ENCODE results near the gene CHTOP.

Gene CHTOP

GRCh38 chr1:153626477-153626903 is 7.4 kb upstream of the CHTOP start:
- peak overlapping the region; percentile 45; the same call in 1 of the 2 replicates for H3K4me2 ChIP-seq (ENCODE audit: low read length)
- no peaks in the 10 kb centered on the region for H3F3A ChIP-seq (ENCODE audit: insufficient read depth, low read length)
- H3K27ac ChIP-seq (ENCODE audit: low read depth, low read length, poor library complexity, severe bottlenecking) = no peak overlapping the region
- H3K79me2 ChIP-seq (ENCODE audit: insufficient read depth, low read length) = no peaks in the 10 kb centered on the region
- H3K36me3 ChIP-seq (ENCODE audit: insufficient read depth, low read length) = no peaks in the 10 kb centered on the region
- H3K9me2 ChIP-seq (ENCODE audit: low read depth, low read length) = no peaks in the 10 kb centered on the region
- no peaks in the 10 kb centered on the region for H3K9me3 ChIP-seq (ENCODE audit: low read length)
- no peak overlapping the region for H2AFZ ChIP-seq (ENCODE audit: low read length)
- no peak for TF ChIP-seq CTCF (IDR thresholded peaks at IDR 0.05; ENCODE audit: low read length)
- TF ChIP-seq EZH2 (IDR thresholded peaks at IDR 0.05; ENCODE audit: borderline replicate concordance, low read length) = no peak
- no peaks in the 10 kb centered on the region for H4K20me1 ChIP-seq (ENCODE audit: insufficient read depth, low read length)
- H3K27me3 ChIP-seq (ENCODE audit: insufficient read depth, low read length) = no peaks in the 10 kb centered on the region
- no peak overlapping the region for H3K4me3 ChIP-seq (ENCODE audit: low read depth, low read length, poor library complexity, severe bottlenecking)
- peaks cover 24% of the 10 kb centered on the region for H3K4me1 ChIP-seq (ENCODE audit: insufficient read depth, low read length, severe bottlenecking)
- H3K9ac ChIP-seq (ENCODE audit: low read length) = peak overlapping the region; percentile 46; the same call in 1 of the 2 replicates

GRCh38 chr1:153626904-153627714 is 6.8 kb upstream of the CHTOP start, which contains the start of gene S100A13:
Gene S100A13 (minus strand): TSS chr1:153627505. CDS start chr1:153626472, 1,033 bp downstream.
- peak within 1 kb of the TSS; percentile 40 for H3K4me3 ChIP-seq (ENCODE audit: low read depth, low read length, poor library complexity, severe bottlenecking)
- peak within 1 kb of the TSS; percentile 46; the same call in 1 of the 2 replicates for H3K9ac ChIP-seq (ENCODE audit: low read length)
- H3F3A ChIP-seq (ENCODE audit: insufficient read depth, low read length) = no peaks in the 10 kb centered on the region
- H3K4me2 ChIP-seq (ENCODE audit: low read length) = peak within 1 kb of the TSS; percentile 45
- H3K27me3 ChIP-seq (ENCODE audit: insufficient read depth, low read length) = no peaks in the 10 kb centered on the region
- no peaks in the 10 kb centered on the region for H3K9me3 ChIP-seq (ENCODE audit: low read length)
- H3K79me2 ChIP-seq (ENCODE audit: insufficient read depth, low read length) = no peaks in the 10 kb centered on the region
- TF ChIP-seq EZH2 (IDR thresholded peaks at IDR 0.05; ENCODE audit: borderline replicate concordance, low read length) (no peak), CTCF (IDR thresholded peaks at IDR 0.05; ENCODE audit: low read length) (peak; percentile 81)
- no peak within 1 kb of the TSS for H2AFZ ChIP-seq (ENCODE audit: low read length)
- no peaks in the 10 kb centered on the region for H3K9me2 ChIP-seq (ENCODE audit: low read depth, low read length)
- no peaks in the 10 kb centered on the region for H4K20me1 ChIP-seq (ENCODE audit: insufficient read depth, low read length)
- H3K27ac ChIP-seq (ENCODE audit: low read depth, low read length, poor library complexity, severe bottlenecking) = no peak within 1 kb of the TSS
- peaks cover 24% of the 10 kb centered on the region for H3K4me1 ChIP-seq (ENCODE audit: insufficient read depth, low read length, severe bottlenecking)
- H3K36me3 ChIP-seq (ENCODE audit: insufficient read depth, low read length) = no peaks in the 10 kb centered on the region

- 0 out of 2 replicates have a peak, but pooled peaks cover 3% of the 10 kb centered on the region for H3K36me3 ChIP-seq (ENCODE audit: insufficient read depth, low read length)
- H3K4me1 ChIP-seq (ENCODE audit: insufficient read depth, low read length, severe bottlenecking) = peaks cover 18% of the 10 kb centered on the region
- no peak within 1 kb of the TSS for H3K27ac ChIP-seq (ENCODE audit: low read depth, low read length, poor library complexity, severe bottlenecking)
- H3K9me2 ChIP-seq (ENCODE audit: low read depth, low read length) = no peaks in the 10 kb centered on the region
- no peaks in the 10 kb centered on the region for H4K20me1 ChIP-seq (ENCODE audit: insufficient read depth, low read length)
- no peaks in the 10 kb centered on the region for H3K79me2 ChIP-seq (ENCODE audit: insufficient read depth, low read length)
- no peak within 1 kb of the TSS for H2AFZ ChIP-seq (ENCODE audit: low read length)
- H3K9me3 ChIP-seq (ENCODE audit: low read length) = no peaks in the 10 kb centered on the region
- H3F3A ChIP-seq (ENCODE audit: insufficient read depth, low read length) = no peaks in the 10 kb centered on the region
- peak within 1 kb of the TSS; percentile 40 for H3K4me3 ChIP-seq (ENCODE audit: low read depth, low read length, poor library complexity, severe bottlenecking)
- peak within 1 kb of the TSS; percentile 46; the same call in 1 of the 2 replicates for H3K9ac ChIP-seq (ENCODE audit: low read length)
- H3K27me3 ChIP-seq (ENCODE audit: insufficient read depth, low read length) = no peaks in the 10 kb centered on the region
- peak within 1 kb of the TSS; percentile 45 for H3K4me2 ChIP-seq (ENCODE audit: low read length)
- TF ChIP-seq CTCF (IDR thresholded peaks at IDR 0.05; ENCODE audit: low read length) (no peak; the same call in none of the 2 replicates), EZH2 (IDR thresholded peaks at IDR 0.05; ENCODE audit: borderline replicate concordance, low read length) (no peak)
Observed at GRCh38 chr1:153627715-153628626, 5.9 kb upstream of the CHTOP start, which contains the start of gene S100A1. Gene S100A1 (plus strand): TSS chr1:153628434. CDS start chr1:153630522, 2,088 bp downstream.
